ENCODE measurements around the gene CHMP2B.

CHMP2B gene

GRCh38 chr3:87209111-87209510 is 18.0 kb upstream of the CHMP2B start:
- Histone ChIP-seq H3K4me3 (ENCODE audit: low read depth, low read length) (no peak overlapping the region), H3K4me1 (ENCODE audit: control insufficient read depth, insufficient read depth, low read length) (no peaks in the 10 kb centered on the region), H3K36me3 (ENCODE audit: control insufficient read depth in 2 of 2, insufficient read depth in 1 of 2, low read length in 2 of 2) (no peaks in the 10 kb centered on the region), H3K9me3 (ENCODE audit: control insufficient read depth, insufficient read depth, low read depth, low read length) (no peaks in the 10 kb centered on the region), H3K27ac (ENCODE audit: extremely low read depth, low read depth, low read length) (no peak overlapping the region)
- CTCF ChIA-PET: interaction anchor here (0.7 kb wide), 1 partner anchor 60 kb away, joined by 3 read pairs; no protein-coding TSS in a partner anchor
- no peak for TF ChIP-seq GLI2 (tag by site-specific recombination; IDR thresholded peaks at IDR 0.05; ENCODE audit: borderline replicate concordance, low read depth)
- TF ChIP-seq, protein P1, sequence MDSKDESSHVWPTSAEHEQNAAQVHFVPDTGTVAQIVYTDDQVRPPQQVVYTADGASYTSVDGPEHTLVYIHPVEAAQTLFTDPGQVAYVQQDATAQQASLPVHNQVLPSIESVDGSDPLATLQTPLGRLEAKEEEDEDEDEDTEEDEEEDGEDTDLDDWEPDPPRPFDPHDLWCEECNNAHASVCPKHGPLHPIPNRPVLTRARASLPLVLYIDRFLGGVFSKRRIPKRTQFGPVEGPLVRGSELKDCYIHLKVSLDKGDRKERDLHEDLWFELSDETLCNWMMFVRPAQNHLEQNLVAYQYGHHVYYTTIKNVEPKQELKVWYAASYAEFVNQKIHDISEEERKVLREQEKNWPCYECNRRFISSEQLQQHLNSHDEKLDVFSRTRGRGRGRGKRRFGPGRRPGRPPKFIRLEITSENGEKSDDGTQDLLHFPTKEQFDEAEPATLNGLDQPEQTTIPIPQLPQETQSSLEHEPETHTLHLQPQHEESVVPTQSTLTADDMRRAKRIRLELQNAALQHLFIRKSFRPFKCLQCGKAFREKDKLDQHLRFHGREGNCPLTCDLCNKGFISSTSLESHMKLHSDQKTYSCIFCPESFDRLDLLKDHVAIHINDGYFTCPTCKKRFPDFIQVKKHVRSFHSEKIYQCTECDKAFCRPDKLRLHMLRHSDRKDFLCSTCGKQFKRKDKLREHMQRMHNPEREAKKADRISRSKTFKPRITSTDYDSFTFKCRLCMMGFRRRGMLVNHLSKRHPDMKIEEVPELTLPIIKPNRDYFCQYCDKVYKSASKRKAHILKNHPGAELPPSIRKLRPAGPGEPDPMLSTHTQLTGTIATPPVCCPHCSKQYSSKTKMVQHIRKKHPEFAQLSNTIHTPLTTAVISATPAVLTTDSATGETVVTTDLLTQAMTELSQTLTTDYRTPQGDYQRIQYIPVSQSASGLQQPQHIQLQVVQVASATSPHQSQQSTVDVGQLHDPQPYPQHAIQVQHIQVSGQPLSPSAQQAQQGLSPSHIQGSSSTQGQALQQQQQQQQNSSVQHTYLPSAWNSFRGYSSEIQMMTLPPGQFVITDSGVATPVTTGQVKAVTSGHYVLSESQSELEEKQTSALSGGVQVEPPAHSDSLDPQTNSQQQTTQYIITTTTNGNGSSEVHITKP (tag by site-specific recombination; IDR thresholded peaks at IDR 0.05): peak; percentile 37; the same call in 1 of the 2 replicates
- TF ChIP-seq SETDB1 (IDR thresholded peaks at IDR 0.05; ENCODE audit: insufficient read length, low read length): no peak
- no peak for TF ChIP-seq ZNF423 (tag by site-specific recombination; IDR thresholded peaks at IDR 0.05)
- POLR2A ChIA-PET: no interaction called here

DNA sequence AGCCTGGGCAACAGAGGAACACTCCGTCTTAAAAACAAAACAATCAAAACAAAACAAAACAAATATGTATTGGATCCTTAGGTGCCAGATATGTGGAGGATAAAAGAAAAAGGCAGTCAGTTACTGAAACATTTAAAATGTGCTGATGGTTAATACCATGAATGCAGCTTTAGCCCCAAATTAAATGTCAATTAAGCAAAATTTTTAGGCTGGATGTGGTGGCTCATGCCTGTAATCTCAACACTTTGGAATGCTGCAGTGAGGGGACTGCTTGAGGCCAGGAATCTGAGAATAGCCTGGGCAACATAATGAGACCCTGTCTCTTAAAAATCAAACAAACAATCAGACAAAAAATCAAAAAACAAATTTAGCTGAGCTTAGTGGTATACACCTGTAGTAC is 8.5 kb upstream of the CHMP2B start:
- H3K36me3 ChIP-seq (ENCODE audit: control insufficient read depth in 2 of 2, insufficient read depth in 1 of 2, low read length in 2 of 2): no peaks in the 10 kb centered on the region
- no peaks in the 10 kb centered on the region for H3K9me3 ChIP-seq (ENCODE audit: control insufficient read depth, insufficient read depth, low read depth, low read length)
- no peak overlapping the region for H3K27ac ChIP-seq (ENCODE audit: extremely low read depth, low read depth, low read length)
- ChIA-PET CTCF (no interaction called here), POLR2A (no interaction called here)
- TF ChIP-seq, protein P2, sequence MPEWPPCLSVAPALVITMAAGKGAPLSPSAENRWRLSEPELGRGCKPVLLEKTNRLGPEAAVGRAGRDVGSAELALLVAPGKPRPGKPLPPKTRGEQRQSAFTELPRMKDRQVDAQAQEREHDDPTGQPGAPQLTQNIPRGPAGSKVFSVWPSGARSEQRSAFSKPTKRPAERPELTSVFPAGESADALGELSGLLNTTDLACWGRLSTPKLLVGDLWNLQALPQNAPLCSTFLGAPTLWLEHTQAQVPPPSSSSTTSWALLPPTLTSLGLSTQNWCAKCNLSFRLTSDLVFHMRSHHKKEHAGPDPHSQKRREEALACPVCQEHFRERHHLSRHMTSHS (tag by site-specific recombination; IDR thresholded peaks at IDR 0.05): no peak
- TF ChIP-seq ZNF792 (tag by site-specific recombination; IDR thresholded peaks at IDR 0.05) (no peak), ZNF654 (tag by site-specific recombination; IDR thresholded peaks at IDR 0.05; ENCODE audit: low read depth) (no peak), ZSCAN5A (tag by site-specific recombination; IDR thresholded peaks at IDR 0.05) (no peak), ZBTB49 (tag by site-specific recombination; IDR thresholded peaks at IDR 0.05; ENCODE audit: low read depth) (no peak), HOXD13 (CRISPR knock-in tag; IDR thresholded peaks at IDR 0.05; ENCODE audit: borderline replicate concordance) (no peak), OSR2 (tag by site-specific recombination; IDR thresholded peaks at IDR 0.05) (no peak), ZNF23 (tag by site-specific recombination; IDR thresholded peaks at IDR 0.05; ENCODE audit: borderline replicate concordance) (no peak), KLF7 (tag by site-specific recombination; IDR thresholded peaks at IDR 0.05; ENCODE audit: borderline replicate concordance) (no peak), ZNF548 (tag by site-specific recombination; IDR thresholded peaks at IDR 0.05) (no peak), ZNF530 (tag by site-specific recombination; IDR thresholded peaks at IDR 0.05; ENCODE audit: low read depth) (no peak), ZNF426 (tag by site-specific recombination; IDR thresholded peaks at IDR 0.05) (no peak), ZNF114 (tag by site-specific recombination; IDR thresholded peaks at IDR 0.05) (no peak), ZNF48 (tag by site-specific recombination; IDR thresholded peaks at IDR 0.05) (no peak), BCL11A (tag by site-specific recombination; IDR thresholded peaks at IDR 0.05; ENCODE audit: low read depth) (no peak)
- TF ChIP-seq, protein P3, sequence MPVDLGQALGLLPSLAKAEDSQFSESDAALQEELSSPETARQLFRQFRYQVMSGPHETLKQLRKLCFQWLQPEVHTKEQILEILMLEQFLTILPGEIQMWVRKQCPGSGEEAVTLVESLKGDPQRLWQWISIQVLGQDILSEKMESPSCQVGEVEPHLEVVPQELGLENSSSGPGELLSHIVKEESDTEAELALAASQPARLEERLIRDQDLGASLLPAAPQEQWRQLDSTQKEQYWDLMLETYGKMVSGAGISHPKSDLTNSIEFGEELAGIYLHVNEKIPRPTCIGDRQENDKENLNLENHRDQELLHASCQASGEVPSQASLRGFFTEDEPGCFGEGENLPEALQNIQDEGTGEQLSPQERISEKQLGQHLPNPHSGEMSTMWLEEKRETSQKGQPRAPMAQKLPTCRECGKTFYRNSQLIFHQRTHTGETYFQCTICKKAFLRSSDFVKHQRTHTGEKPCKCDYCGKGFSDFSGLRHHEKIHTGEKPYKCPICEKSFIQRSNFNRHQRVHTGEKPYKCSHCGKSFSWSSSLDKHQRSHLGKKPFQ (tag by site-specific recombination; IDR thresholded peaks at IDR 0.05): no peak
- no peak overlapping the region for H3K4me3 ChIP-seq (ENCODE audit: low read depth, low read length)
- H3K4me1 ChIP-seq (ENCODE audit: control insufficient read depth, insufficient read depth, low read length): no peaks in the 10 kb centered on the region
